Mucosa of descending colon (tissue), 3 donors: Measurements from ENCODE around the gene KEAP1. TPM values are rescaled to one million over a fixed set of nuclear protein-coding genes. Genes with fewer than 3 reads are reported as not detected.

Experiments
- ATAC-seq: fragments of 200-7000 bp; cut with Tn5 transposase; one replicate; pipeline ENCODE4 v1.9.1; 2020; ENCODE audit warnings: mild to moderate bottlenecking, moderate library complexity
- DNase-seq, 3 donors: peaks; one replicate each; pipeline ENCODE4 v3.0.0-alpha.2; 2020
- H3K36me3 ChIP-seq: fragments of 200-600 bp; one replicate; pipeline ENCODE4 v1.8.0; 2021; ENCODE audit warnings: low read depth, mild to moderate bottlenecking
- H3K4me1 ChIP-seq: fragments of 200-600 bp; one replicate; pipeline ENCODE4 v1.8.0; 2021; ENCODE audit warnings: low read depth, mild to moderate bottlenecking
- H3K4me3 ChIP-seq: fragments of 200-600 bp; one replicate; pipeline ENCODE4 v1.8.0; 2021; ENCODE audit warnings: mild to moderate bottlenecking
- H3K9me3 ChIP-seq: fragments of 200-600 bp; one replicate; pipeline ENCODE4 v1.8.0; 2021; ENCODE audit warnings: mild to moderate bottlenecking
- intact Hi-C, 2 donors: fragments of 100-400 bp; cut with DNase I in 1 of 2; cut with micrococcal nuclease in 1 of 2; formaldehyde crosslinking; loops; one replicate each; pipeline versions ENCODE4 v1.11.0 to v1.11.1; 2022; cut with DNase I, micrococcal nuclease
- total RNA-seq, 3 donors: library from RNA; stranded (reverse); fragmentation: NEBNext Ultra II Directional in 2 of 3; extraction: Animal tissue kit (Norgen Biotek cat#: 25700) in 2 of 3; gene quantifications; one replicate each; pipeline versions ENCODE4 v1.2.1 to v1.2.4, GENCODE V29; 2021 to 2023
- TF ChIP-seq, protein P1 (sequence below): fragments of 200-600 bp; IDR thresholded peaks from one replicate; pipeline ENCODE4 v1.8.0; 2022; ENCODE audit warnings: antibody characterized with exemption, mild to moderate bottlenecking
- donor health status: DM: no; HTN: no; CAD: no; lungs with moderate emphysema.
- donor health status: DM: no; HTN: no; CAD: no.
- donor health status: DM: no; HTN: yes; CAD: no.

KEAP1 gene
- total RNA-seq, 3 donors from 2014 or later: 57.5 to 75.7 (median 61.0) TPM

- no peak overlapping the region for H3K4me3 ChIP-seq
- no peaks in the 10 kb centered on the region for H3K36me3 ChIP-seq
- ATAC-seq (no peak), DNase-seq (no peak)
- TF ChIP-seq, protein P1, sequence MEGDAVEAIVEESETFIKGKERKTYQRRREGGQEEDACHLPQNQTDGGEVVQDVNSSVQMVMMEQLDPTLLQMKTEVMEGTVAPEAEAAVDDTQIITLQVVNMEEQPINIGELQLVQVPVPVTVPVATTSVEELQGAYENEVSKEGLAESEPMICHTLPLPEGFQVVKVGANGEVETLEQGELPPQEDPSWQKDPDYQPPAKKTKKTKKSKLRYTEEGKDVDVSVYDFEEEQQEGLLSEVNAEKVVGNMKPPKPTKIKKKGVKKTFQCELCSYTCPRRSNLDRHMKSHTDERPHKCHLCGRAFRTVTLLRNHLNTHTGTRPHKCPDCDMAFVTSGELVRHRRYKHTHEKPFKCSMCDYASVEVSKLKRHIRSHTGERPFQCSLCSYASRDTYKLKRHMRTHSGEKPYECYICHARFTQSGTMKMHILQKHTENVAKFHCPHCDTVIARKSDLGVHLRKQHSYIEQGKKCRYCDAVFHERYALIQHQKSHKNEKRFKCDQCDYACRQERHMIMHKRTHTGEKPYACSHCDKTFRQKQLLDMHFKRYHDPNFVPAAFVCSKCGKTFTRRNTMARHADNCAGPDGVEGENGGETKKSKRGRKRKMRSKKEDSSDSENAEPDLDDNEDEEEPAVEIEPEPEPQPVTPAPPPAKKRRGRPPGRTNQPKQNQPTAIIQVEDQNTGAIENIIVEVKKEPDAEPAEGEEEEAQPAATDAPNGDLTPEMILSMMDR: no peak
- intact Hi-C loops: no loop called here
- peaks cover 36% of the 10 kb centered on the region for H3K4me1 ChIP-seq
- H3K9me3 ChIP-seq: no peaks in the 10 kb centered on the region
Observed at GRCh38 chr19:10500247-10500592, 2.9 kb downstream of the KEAP1 start.

DNA sequence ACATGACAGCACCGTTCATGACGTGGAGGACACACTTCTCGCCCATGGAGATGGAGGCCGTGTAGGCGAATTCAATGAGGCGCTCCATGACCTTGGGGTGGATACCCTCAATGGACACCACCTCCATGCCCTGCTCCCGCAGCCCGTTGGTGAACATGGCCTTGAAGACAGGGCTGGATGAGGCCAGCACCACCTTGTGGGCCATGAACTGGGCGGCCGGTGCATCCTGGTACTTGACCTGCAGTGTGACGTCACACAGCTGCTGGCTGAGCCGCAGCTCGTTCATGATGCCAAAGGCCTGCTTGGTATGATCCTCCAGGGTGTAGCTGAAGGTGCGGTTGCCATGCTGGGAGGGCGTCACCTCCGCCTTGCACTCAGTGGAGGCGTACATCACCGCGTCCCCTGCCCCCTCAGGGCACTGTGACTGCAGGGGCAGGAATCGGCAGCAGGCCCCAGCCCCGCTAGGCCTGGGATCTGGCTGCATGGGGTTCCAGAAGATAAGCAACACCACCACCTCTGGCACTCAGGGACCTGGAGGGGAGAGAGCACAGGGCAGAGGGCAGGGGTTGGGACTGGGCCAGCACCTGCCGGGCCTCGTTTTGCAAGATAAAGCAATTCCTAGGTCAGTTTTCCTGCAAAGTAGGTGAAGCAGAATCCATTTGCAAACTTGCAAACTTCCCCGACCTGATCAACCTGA lies 3.5 kb downstream of the KEAP1 start:
- intact Hi-C loops: no loop called here
- TF ChIP-seq, protein P1: no peak
- DNase-seq (peak in 2 of 3 donors; percentile 35 to 58), ATAC-seq (no peak)
- Histone ChIP-seq H3K4me3 (no peak overlapping the region), H3K9me3 (no peaks in the 10 kb centered on the region), H3K36me3 (no peaks in the 10 kb centered on the region), H3K4me1 (peaks cover 36% of the 10 kb centered on the region)

GRCh38 chr19:10497371-10497770 lies 5.8 kb downstream of the KEAP1 start:
- DNase-seq (no peak), ATAC-seq (no peak)
- intact Hi-C loops: no loop called here
- H3K9me3 ChIP-seq: no peaks in the 10 kb centered on the region
- H3K4me3 ChIP-seq: no peak overlapping the region
- H3K36me3 ChIP-seq: no peaks in the 10 kb centered on the region
- H3K4me1 ChIP-seq: peaks cover 31% of the 10 kb centered on the region
- TF ChIP-seq, protein P1: no peak

GRCh38 chr19:10491472-10492047 lies 11.6 kb downstream of the KEAP1 start:
- no peak for DNase-seq
- Histone ChIP-seq H3K4me3 (no peak overlapping the region), H3K36me3 (peaks cover 17% of the 10 kb centered on the region), H3K4me1 (no peaks in the 10 kb centered on the region), H3K9me3 (no peaks in the 10 kb centered on the region)
- ATAC-seq: no peak
- TF ChIP-seq, protein P1: no peak
- intact Hi-C loops: no loop called here

- DNase-seq (no peak), ATAC-seq (no peak)
- Histone ChIP-seq H3K36me3 (peaks cover 14% of the 10 kb centered on the region), H3K4me3 (no peak overlapping the region), H3K9me3 (no peaks in the 10 kb centered on the region), H3K4me1 (no peaks in the 10 kb centered on the region)
- intact Hi-C loops: no loop called here
- TF ChIP-seq, protein P1: no peak
Observed at GRCh38 chr19:10486551-10486950, 16.6 kb downstream of the KEAP1 start.
